GM18868 (cell line): ENCODE data around the gene NVL.
"Not testable (repeated sequence)": the region's sequence is repeated elsewhere in the genome, so short reads cannot be mapped to it uniquely, and the experiment has no call there.

Experiments used
- ATAC-seq: cut with Tn5 transposase; IDR thresholded peaks from one replicate; pipeline ENCODE4 v1.9.1; 2021; ENCODE audit warnings: mild to moderate bottlenecking, moderate library complexity; ENCODE audit not compliant: unreplicated experiment

Gene NVL

DNA sequence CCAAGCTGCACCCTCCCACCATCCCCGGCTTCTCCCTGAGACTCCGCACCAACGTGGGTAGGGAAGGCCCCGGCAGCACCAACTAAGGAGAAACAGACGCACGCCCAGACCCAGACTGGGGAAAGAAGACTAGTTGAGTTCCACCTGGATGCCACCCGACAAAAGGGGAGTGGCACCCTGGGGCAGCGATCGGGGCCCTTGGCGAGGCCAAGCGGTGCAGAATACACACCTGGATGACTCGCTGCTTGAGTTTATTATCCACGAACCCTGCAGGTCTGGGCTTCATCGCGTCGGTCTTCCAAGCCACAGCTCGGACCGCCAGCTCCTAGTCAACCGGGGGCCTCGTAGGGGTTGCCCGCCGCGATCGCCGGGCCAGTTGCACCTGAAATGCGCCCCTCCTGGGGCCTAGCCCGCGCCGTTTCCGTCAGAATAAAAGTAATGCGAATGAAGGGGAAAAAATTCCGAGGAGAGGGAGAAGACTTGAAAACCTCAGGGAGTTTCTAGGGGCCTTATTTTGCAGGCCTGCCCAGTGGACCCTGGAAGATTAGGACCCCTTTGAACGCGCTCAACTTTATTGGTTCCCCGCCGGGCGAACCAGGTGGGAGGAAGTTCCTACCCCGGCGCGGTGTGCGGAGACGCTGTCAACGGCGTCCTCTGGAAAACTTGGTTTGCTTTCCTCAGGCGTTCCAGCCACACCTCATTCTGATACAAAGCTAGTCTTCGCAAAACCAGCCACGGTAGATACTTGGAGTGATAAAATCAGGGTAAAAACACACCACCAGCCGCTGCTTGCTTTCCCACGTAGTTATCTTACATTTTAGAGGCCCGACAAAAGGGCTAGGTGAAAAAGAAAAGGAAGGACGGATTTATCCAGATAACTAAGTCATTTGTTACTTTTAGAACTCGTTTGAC, at the start of gene NVL:
Gene NVL, minus strand, starts transcription at position 331 of the 912 bp plus-strand sequence. Its CDS starts 45 bp downstream, at position 286.
- ATAC-seq, result peak; percentile 72

DNA sequence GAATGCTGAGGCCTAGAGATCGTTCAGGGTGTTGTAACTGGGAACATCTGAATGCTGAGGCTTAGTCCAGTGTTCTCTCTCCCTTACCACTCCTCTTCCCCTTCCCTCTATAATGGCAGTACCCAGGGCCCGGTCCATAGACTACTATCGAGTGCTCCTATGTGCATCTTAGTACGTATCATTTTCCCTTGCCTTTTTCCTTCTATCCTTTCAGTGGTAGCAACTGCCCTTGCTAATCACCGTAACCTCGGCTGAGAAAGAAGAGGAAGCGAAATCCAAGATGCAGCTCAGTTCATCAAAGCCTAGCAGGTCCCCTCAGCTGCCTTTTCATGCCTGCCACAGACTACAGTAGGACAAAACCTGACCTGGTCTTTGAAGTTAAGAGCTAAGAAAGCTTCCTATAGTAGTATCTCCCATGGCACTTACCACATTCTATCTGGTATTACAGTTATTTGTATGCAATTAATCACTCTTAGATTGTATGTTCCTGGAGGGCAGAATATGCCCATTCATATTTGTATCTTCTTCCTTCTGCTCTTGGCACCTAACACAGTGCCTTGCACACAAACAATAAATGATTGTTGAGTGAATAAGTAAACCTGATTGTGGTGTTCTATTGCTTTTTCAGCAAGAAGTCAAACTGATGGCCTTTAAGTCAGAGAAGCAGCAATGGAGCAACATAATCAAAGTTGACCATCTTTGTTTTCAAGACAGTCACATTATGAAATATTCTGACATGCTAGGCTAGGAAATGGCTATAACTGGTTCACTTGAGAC, 49.1 kb upstream of the NVL start:
- ATAC-seq, result peak; percentile 63

DNA sequence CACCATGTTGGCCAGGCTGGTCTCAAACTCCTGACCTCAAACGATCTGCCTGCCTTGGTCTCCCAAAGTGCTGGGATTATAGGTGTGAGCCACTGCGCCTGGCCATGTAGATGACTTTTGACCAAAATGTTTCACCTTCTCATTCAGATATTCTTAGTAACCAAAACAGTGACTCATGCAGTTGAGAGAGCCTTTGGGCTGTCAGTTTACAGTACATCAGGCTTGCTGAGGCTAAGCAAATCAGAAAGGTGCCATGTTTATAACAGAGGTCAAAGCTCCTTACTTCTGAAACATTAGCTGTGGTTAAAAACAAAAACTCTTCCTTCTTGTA, 47.7 kb upstream of the NVL start:
- peak; percentile 70 for ATAC-seq

DNA sequence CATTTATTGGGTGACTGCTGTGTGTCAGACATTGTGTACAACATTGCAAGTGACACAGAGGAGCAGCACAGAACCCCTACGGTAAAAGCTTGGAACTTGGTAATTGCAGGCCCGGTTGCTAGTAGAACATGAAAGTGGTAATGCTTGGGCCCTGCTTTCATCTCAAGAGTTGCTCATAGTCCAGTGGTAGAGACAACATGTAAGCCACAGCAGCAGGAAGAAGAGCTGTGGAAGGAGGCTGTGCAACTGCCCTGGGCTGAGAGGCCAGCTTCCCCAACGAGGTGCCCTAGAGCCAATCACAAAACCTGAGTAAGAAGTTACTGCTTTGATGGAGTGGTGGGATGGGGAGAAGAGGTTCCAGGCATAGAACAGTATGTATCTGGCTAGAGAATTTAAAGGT, 45.1 kb upstream of the NVL start:
- ATAC-seq, result no peak

DNA sequence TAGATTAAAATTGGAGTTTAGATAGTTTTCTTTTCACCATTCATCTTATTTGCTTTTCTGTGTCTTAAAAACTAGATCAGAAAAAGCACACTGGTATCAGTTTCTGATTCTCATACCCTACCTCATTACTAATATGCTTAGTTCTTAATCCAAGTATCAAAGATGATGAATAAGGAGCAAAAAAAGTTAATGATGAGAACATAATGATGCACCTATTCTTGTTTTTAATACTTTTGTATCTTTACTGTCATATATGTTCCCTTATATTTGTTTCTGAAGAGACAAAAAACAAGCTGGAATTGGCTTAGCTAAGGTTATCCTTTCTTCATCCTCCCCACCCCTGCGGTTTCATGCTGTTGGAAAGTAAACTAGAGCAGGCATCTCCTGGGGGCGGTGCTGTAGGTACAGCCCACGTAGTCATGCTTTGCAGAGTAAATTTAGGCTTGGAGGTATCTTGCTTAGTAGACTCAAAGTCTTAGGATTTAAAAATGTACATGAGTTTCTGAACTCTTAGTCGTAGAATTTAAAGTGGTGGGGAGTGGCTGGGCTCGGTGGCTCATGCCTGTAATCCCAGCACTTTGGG, 43.1 kb upstream of the NVL start:
- ATAC-seq, result no peak

DNA sequence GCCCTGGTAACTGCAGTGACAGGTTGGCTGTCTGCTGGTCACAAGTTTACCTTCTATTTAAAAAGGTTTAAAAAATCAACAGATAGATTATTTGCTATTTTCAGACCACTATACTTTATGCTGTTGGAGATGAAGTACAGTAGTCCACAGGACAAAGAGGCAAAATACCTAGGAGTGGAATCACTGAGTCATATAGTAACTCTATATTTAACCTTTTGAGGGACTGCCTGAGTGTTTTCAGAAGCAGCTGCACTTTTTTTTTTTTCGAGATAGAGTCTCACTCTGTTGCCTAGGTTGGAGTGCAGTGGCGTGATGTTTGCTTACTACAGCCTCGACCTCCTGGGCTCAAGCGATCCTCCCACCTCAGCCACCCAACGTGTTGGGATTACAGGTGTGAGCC, 38.4 kb upstream of the NVL start:
- peak; percentile 93 for ATAC-seq

DNA sequence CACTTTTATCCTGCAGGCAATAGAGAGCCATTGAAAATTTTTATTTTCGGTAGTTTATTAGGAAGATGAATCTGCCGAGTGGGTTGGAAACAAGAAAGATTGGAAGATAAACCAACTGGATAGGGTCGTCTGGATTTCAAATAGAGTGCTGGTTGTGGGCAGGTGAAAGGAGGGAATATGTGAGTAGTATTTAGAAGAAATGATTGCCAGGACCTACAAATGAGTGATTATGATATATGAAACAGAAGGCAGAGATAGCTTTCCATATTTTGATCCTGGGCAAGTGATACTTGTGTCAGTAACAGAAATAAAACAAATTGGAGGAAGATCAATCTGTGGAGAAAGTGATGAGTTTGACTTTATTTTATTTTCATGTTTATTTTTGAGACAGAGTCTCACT, 29.2 kb upstream of the NVL start:
- no peak for ATAC-seq

DNA sequence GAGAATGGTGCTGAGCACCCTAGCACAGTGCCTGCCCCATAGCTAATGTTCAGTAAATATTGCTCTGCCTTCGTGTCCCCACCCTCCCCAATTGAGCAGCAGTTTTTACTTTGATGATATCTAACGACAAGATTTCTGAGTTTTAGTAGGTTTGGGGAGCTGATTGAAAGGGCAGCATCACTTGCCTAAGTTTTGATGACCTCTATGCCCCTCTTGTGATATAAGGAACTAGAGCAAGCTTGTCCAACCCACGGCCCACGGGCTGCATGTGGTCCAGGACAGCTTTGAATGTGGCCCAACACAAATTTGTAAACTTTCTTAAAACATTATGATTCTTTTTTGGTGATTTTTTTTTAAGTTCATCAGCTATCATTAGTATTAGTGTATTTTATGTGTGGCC, 28.3 kb upstream of the NVL start:
- no peak for ATAC-seq

DNA sequence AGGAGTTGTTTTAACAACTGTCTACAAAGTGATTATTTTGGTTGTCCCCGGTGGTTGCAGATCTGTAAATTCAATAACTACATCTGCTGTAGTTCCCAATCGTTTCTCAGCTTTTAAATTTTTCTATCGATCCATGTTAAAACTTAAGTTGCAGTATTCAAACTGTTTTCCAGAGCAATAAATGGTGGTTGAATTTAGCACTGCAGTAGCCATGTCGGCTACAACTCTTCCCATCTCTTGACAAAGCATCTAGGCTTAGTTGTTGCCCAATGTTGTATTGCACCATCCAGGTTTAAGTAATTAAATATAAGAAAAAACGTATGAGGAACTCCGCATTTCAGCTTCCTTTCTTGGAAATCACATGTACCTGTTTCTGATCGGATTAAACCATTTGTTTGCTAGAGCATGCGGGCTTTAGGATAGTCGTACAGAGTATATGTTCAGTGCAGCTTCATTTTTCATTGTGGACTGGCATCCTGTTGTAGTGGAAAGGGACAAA, 27.7 kb upstream of the NVL start:
- ATAC-seq, result no peak

DNA sequence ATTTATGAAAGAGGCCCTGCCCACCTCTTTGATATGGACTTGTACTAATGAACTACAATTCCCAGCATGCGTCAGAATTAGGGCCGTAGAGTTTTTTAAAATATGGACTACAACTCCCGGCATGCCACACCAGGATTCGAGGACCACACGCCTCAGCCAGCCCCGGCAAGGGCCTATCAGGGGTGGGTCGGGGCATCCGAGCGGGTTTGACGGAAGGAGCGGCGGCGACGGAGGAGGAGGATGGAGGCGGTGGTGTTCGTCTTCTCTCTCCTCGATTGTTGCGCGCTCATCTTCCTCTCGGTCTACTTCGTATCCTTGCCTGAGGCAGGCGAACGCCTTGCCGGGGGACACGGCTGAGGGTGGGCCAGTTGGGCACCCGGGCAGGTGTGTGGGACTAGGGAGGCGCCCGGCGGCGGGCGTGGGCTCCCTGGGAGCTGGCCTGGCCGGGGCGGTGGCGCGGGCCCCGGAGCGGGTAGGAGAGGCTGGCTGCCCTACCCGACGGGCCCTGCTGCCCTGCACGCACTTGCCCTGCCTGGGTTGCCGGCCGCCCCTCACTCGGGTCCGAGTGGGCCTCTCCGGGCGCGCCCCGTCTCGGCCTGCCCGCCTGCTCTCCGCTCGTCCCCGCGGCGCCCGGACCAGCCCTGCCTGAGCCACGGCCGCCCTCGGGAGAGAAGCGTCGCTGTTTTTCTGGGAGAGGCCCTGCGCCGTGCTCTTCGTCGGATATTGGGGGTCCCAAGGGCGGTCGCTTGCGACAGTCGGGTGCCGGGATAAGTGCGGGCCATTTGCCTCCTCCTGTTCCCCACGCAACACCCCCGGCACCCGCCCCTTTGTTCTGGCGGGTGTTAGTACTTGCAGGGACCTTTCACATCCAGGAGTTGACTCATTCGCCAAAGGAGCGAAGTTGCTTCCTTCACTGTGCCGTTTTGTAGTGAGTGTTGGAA, 27.0 kb upstream of the NVL start, which contains the start of gene CNIH4:
Gene CNIH4, plus strand, starts transcription at position 195 of the 941 bp plus-strand sequence. Its CDS starts 46 bp downstream, at position 241.
- ATAC-seq, result peak; percentile 99

DNA sequence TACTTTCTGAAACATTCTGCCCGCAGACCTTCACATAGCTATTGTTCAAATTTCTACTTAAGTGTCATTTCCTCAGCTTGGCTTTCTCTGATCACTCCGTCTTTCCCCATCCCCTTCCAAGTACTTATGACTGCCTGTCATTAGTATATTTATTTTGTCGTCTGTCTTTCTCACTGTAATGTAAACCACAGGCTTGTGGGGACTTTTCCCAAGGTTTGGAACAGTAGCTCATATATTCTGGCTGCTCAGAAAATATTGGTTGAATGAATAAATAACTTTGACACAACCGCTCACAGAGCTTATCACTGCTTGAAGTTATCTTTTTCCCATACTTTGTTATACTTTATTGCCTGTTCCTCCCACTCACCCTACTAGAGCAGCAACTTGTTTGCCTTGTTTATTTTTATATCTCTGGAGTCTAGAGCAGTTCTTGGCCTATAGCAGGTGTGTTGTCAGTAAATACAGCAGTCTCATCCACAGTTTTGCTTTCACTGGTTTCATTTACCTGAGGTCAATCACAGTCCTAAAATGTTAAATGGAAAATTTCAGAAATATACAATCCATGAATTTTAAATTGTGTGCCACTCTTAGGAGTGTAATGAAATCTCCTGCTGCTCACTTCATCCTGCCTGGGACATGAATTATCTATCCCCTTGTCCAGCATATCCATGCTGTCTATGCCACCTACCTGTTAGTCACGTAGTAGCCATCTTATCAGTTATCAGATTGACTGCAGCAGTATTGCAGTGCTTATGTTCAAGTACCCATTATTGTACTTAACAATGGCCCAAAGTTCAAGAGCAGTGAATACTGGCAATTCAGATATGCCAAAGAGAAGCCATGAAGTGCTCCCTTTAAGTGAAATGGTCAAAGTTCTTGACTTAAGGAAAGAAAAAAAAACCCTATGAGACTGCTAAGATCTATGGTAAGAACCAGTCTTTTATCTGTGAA, 24.3 kb upstream of the NVL start:
- no peak for ATAC-seq

DNA sequence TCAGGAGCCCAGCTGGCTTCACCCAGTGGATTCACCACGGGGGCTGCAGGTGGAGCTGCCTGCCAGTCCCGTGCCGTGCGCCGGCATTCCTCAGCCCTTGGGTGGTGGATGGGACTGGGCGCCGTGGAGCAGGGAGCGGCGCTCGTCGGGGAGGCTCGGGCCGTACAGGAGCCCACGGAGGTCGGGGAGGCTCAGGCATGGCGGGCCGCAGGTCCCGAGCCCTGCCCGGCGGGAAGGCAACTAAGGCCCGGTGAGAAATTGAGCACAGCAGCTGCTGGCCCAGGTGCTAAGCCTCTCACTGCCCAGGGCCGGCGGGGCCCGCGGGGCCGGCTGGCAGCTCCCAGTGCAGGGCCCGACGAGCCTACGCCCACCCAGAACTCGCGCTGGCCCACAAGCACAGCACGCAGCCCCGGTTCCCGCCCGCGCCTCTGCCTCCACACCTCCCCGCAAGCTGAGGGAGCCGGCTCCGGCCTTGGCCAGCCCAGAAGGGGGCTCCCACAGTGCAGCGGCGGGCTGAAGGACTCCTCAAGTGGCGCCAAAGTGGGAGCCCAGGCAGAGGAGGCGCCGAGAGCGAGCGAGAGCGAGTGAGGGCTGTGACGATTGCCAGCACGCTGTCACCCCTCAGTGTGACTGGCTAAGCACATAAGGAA, 22.6 kb upstream of the NVL start:
- not testable (repeated sequence) for ATAC-seq

DNA sequence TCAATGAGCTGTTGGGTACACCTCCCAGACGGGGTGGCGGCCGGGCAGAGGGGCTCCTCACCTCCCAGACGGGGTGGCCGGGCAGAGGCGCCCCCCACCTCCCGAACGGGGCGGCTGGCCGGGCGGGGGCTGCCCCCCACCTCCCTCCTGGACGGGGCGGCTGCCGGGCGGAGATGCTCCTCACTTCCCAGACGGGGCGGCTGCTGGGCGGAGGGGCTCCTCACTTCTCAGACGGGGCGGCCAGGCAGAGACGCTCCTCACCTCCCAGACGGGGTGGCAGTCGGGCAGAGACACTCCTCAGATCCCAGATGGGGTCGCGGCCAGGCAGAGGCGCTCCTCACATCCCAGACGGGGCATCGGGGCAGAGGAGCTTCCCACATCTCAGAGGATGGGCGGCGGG, 19.7 kb upstream of the NVL start:
- not testable (repeated sequence) for ATAC-seq

DNA sequence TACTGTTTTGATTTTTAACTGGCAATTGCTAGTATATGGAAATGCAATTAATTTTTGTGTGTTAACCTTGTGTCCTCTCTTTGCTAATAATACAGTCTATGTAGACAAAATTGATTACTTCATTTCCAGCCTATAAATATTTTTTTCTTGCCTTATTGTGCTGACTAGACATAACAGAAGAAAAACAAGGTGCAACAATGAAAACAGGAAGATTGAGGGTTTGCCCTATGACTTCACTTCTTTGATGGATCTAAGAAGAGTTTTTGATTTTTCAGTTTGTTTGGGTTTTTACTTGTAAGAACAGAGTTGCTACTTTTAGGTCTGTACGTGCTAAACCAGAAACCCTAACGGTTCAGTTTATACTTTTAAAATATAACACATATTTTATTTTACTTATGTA, 18.2 kb upstream of the NVL start:
- no peak for ATAC-seq

DNA sequence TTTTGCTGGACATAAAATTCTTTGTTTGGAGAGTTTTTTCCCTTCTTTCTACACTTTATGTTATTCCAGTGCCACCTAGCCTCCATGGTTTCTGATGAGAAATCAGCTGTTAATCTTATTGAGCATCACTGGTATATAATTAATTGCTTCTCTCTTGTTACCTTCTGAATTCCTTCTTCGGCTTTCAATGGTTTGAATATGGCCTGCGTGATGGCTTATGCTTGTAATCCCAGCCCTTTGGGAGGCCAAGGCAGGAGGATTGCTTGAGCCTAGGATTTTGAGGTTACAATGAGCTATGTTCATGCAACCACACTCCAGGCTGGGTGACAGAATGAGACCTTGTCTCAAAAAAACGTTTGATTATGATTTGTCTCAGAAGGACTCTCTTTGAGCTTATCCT, 13.7 kb upstream of the NVL start:
- no peak for ATAC-seq

DNA sequence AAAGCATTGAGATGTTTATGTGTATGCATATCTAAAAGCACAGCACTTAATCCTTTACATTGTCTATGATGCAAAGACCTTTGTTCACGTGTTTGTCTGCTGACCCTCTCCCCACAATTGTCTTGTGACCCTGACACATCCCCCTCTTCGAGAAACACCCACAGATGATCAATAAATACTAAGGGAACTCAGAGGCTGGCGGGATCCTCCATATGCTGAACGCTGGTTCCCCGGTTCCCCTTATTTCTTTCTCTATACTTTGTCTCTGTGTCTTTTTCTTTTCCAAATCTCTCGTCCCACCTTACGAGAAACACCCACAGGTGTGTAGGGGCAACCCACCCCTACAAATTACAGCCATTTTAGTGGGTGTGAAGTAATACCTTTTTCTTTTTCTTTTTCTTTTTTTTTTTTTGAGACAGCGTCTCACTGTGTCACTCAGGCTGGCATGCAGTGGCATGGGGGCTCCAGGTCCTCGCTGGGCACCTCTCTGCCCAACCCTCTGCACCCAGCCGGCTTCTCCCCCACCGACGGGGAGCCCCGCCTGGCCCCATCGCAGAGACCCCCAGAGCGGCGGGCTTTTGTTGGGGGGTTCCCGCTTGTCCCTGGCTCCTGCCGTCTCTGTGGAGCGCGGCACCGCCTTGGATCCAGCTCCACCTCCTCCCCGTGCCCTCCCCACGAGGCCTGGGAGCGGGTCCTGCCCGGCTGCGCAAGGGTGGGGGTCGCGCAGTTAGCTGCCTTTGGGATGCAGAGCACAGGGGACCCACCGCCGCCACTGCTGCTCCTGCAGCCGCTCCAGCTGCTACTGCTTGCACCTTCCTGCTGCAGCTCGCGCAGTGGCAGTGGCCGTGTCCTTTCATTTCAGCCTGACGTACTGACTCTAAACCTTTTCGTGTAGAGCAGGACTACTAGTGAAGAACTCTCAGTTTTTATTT, 10.7 kb upstream of the NVL start:
- ATAC-seq, result peak; percentile 74

DNA sequence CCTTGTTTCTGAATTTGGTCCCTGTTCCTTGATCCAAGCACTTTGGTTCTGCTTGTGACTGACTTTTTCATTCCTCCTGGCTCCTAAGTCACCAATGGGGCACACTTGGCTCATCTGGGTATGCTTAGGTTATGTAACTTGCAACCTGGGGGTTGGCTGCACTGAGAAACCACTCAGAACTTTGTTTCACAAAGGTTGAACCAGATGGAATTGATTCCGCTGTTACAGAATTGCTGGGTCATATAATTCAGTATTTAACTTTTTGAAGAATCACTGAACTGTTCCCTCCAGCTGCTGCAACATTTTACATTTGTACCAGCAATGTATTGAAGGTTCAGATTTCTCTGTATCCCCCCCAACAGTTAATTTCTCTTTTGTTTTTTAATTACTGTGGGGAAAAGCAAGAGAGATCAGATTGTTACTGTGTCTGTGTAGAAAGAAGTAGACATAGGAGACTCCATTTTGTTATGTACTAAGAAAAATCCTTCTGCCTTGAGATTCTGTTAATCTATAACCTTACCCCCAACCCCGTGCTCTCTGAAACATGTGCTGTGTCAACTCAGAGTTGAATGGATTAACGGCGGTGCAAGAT, 9.6 kb upstream of the NVL start:
- no peak for ATAC-seq
